Keratinocyte (primary cell): Measurements from ENCODE around the gene APOL3. TPM values are rescaled to one million over a fixed set of nuclear protein-coding genes. Genes with fewer than 3 reads are reported as not detected.

Experiments
- DNase-seq: peaks from one replicate; pipeline ENCODE4 v3.0.0-alpha.2; 2011; ENCODE audit warnings: low read depth, missing footprints, low spot score
- FAIRE-seq: peaks from 2 replicates; lab custom pipeline; 2011; peaks lifted over from hg19 to GRCh38; lab: Jason Lieb, UNC
- H2AFZ ChIP-seq: 2 replicates; pipeline ENCODE4 v1.6.0; 2012; ENCODE audit warnings: low read length, control low read depth, inconsistent platforms; ENCODE audit not compliant: control insufficient read depth
- H3K27ac ChIP-seq: 2 replicates; pipeline ENCODE4 v1.5.1; 2011; ENCODE audit warnings: low read length; ENCODE audit not compliant: control insufficient read depth, insufficient read depth
- H3K27me3 ChIP-seq: 3 replicates; pipeline ENCODE4 v1.6.0; 2011; ENCODE audit warnings: low read length; ENCODE audit not compliant: control insufficient read depth, insufficient read depth; ENCODE audit errors: extremely low read depth
- H3K36me3 ChIP-seq, 2 experiments: 2 replicates in 1 of 2; 3 replicates in 1 of 2; pipeline ENCODE4 v1.5.1; 2011; ENCODE audit warnings: low read length in 2 of 2, mild to moderate bottlenecking in 1 of 2; ENCODE audit not compliant: control insufficient read depth in 2 of 2, insufficient read depth in 2 of 2; ENCODE audit errors: extremely low read depth in 1 of 2
- H3K4me1 ChIP-seq: 3 replicates; pipeline ENCODE4 v1.5.1; 2011; ENCODE audit warnings: low read length; ENCODE audit not compliant: control insufficient read depth, insufficient read depth; ENCODE audit errors: extremely low read depth
- H3K4me2 ChIP-seq: 3 replicates; pipeline ENCODE4 v1.6.0; 2011; ENCODE audit warnings: low read depth, low read length; ENCODE audit not compliant: control insufficient read depth, insufficient read depth; ENCODE audit errors: extremely low read depth
- H3K4me3 ChIP-seq, 3 experiments: fragments of 200-600 bp in 1 of 3; sonication (generic) in 1 of 3; 2 replicates in 2 of 3; 3 replicates in 1 of 3; pipeline ENCODE4 v1.5.1; 2011 to 2016; ENCODE audit warnings: low read length in 3 of 3, mild to moderate bottlenecking in 3 of 3, control low read depth in 2 of 3, inconsistent platforms in 1 of 3, low read depth in 1 of 3, mixed read lengths in 1 of 3, mixed run types in 1 of 3, moderate library complexity in 1 of 3; ENCODE audit not compliant: control insufficient read depth in 2 of 3, insufficient read depth in 2 of 3; ENCODE audit errors: extremely low read depth in 1 of 3
- H3K79me2 ChIP-seq: 2 replicates; pipeline ENCODE4 v1.6.0; 2012; ENCODE audit warnings: low read length; ENCODE audit not compliant: control insufficient read depth, insufficient read depth
- H3K9ac ChIP-seq: 3 replicates; pipeline ENCODE4 v1.6.0; 2011; ENCODE audit warnings: low read length; ENCODE audit not compliant: control insufficient read depth, insufficient read depth; ENCODE audit errors: extremely low read depth
- H3K9me1 ChIP-seq: 3 replicates; pipeline ENCODE4 v1.6.0; 2011; ENCODE audit warnings: low read length; ENCODE audit not compliant: control insufficient read depth, insufficient read depth; ENCODE audit errors: extremely low read depth
- H3K9me3 ChIP-seq: 2 replicates; pipeline ENCODE4 v1.5.1; 2012; ENCODE audit warnings: low read depth, low read length; ENCODE audit not compliant: control insufficient read depth
- H4K20me1 ChIP-seq: 3 replicates; pipeline ENCODE4 v1.6.0; 2011; ENCODE audit warnings: low read length; ENCODE audit not compliant: control insufficient read depth, insufficient read depth; ENCODE audit errors: extremely low read depth
- CTCF ChIP-seq, 3 experiments: IDR thresholded peaks in 1 of 3; conservative IDR thresholded peaks in 1 of 3; optimal IDR thresholded peaks in 1 of 3; 2 replicates in 2 of 3; 3 replicates in 1 of 3; pipeline versions ENCODE3 to v1.5.1; 2011; ENCODE audit warnings: low read length in 3 of 3, mild to moderate bottlenecking in 3 of 3, moderate library complexity in 2 of 3, control low read depth in 1 of 3, inconsistent platforms in 1 of 3; ENCODE audit not compliant: insufficient read depth in 2 of 3; ENCODE audit errors: extremely low read depth in 1 of 3
- EZH2 ChIP-seq: IDR thresholded peaks from one replicate; pipeline ENCODE4 v1.6.1; 2012; ENCODE audit warnings: inconsistent platforms, mild to moderate bottlenecking, low read length, moderate library complexity
- dilution Hi-C: fragments of 300-500 bp; cut with MboI; formaldehyde crosslinking; loops from one replicate; pipeline ENCODE4 v1.7.0; 2020; ENCODE audit warnings: low sequenced_read_pairs; ENCODE audit not compliant: extremely low pct_ligation_motif_present
- polyA plus RNA-seq, 5 experiments: library from polyadenylated mRNA; depleted of rRNA in 3 of 5; stranded (reverse) in 3 of 5; stranded (forward) in 1 of 5; unstranded in 1 of 5; fragments of >200 nt; gene quantifications; 1 replicate in 1 of 5; 2 replicates in 3 of 5; 3 replicates in 1 of 5; pipeline versions ENCODE4 v1.2.1 to v1.2.3, GENCODE V29; 2011 to 2012; ENCODE audit warnings: missing spikeins in 2 of 5, low read depth in 1 of 5, low replicate concordance in 1 of 5

APOL3 gene
- polyA plus RNA-seq, 1 donor (not counting 4 experiments of a cell fraction or from before 2014, with no cell fraction given): 0.92 TPM

- dilution Hi-C loops: no loop called here
- H3K27me3 ChIP-seq: peaks cover 5% of the 10 kb centered on the region
- no peak overlapping the region for H2AFZ ChIP-seq
- H4K20me1 ChIP-seq: no peaks in the 10 kb centered on the region
- DNase-seq (no peak), FAIRE-seq (no peak)
- H3K4me3 ChIP-seq: no peak overlapping the region
- H3K9me3 ChIP-seq: no peaks in the 10 kb centered on the region
- no peak overlapping the region for H3K4me2 ChIP-seq
- H3K36me3 ChIP-seq: no peaks in the 10 kb centered on the region
- H3K9ac ChIP-seq: no peak overlapping the region
- no peak overlapping the region for H3K27ac ChIP-seq
- no peaks in the 10 kb centered on the region for H3K4me1 ChIP-seq
- no peaks in the 10 kb centered on the region for H3K9me1 ChIP-seq
- TF ChIP-seq EZH2 (no peak), CTCF (optimal IDR thresholded peaks at IDR 0.05 in 1 of 3, IDR thresholded peaks at IDR 0.05 in 1 of 3, conservative IDR thresholded peaks at IDR 0.05 in 1 of 3; ENCODE audit: extremely low read depth in 1 of 3, insufficient read depth in 2 of 3, low read length in 3 of 3) (no peak)
- no peaks in the 10 kb centered on the region for H3K79me2 ChIP-seq
These were observed 23.6 kb downstream of the APOL3 start for GRCh38 chr22:36136988-36137387.

- DNase-seq (no peak), FAIRE-seq (no peak)
- no peaks in the 10 kb centered on the region for H3K9me3 ChIP-seq
- no peaks in the 10 kb centered on the region for H3K36me3 ChIP-seq
- H3K27me3 ChIP-seq: peaks cover 10% of the 10 kb centered on the region
- no peaks in the 10 kb centered on the region for H3K9me1 ChIP-seq
- H3K9ac ChIP-seq: no peak overlapping the region
- H2AFZ ChIP-seq: no peak overlapping the region
- H3K79me2 ChIP-seq: no peaks in the 10 kb centered on the region
- no peak overlapping the region for H3K4me3 ChIP-seq
- TF ChIP-seq CTCF (optimal IDR thresholded peaks at IDR 0.05 in 1 of 3, IDR thresholded peaks at IDR 0.05 in 1 of 3, conservative IDR thresholded peaks at IDR 0.05 in 1 of 3; ENCODE audit: extremely low read depth in 1 of 3, insufficient read depth in 2 of 3, low read length in 3 of 3) (no peak), EZH2 (no peak)
- no peaks in the 10 kb centered on the region for H3K4me1 ChIP-seq
- H3K4me2 ChIP-seq: no peak overlapping the region
- H3K27ac ChIP-seq: no peak overlapping the region
- no peaks in the 10 kb centered on the region for H4K20me1 ChIP-seq
- dilution Hi-C loops: no loop called here
These were observed 24.1 kb downstream of the APOL3 start for GRCh38 chr22:36136475-36136874.
